Trophoblast cell (in vitro differentiated cells and primary cell): ENCODE data around the gene RBM47.

Experiments
- DNase-seq, 2 donors: peaks; one replicate each; pipeline ENCODE4 v3.0.0-alpha.2; 2016
- H2AFZ ChIP-seq: 2 replicates; pipeline ENCODE4 v1.6.1; 2013; ENCODE audit warnings: low read length, moderate library complexity, mild to moderate bottlenecking; ENCODE audit not compliant: insufficient read depth, poor library complexity
- H2AK5ac ChIP-seq: 2 replicates; pipeline ENCODE4 v1.6.1; 2013; ENCODE audit warnings: mild to moderate bottlenecking, low read length
- H2BK120ac ChIP-seq: 2 replicates; pipeline ENCODE4 v1.6.1; 2013; ENCODE audit warnings: low read length, mild to moderate bottlenecking, moderate library complexity; ENCODE audit not compliant: insufficient read depth, poor library complexity
- H2BK12ac ChIP-seq: 2 replicates; pipeline ENCODE4 v1.6.1; 2013; ENCODE audit warnings: mild to moderate bottlenecking, low read length, moderate library complexity
- H2BK5ac ChIP-seq: 2 replicates; pipeline ENCODE4 v1.6.1; 2013; ENCODE audit warnings: low read length, low read depth, moderate library complexity, mild to moderate bottlenecking; ENCODE audit not compliant: poor library complexity
- H3K14ac ChIP-seq: 2 replicates; pipeline ENCODE4 v1.6.1; 2013; ENCODE audit warnings: mild to moderate bottlenecking, low read length
- H3K18ac ChIP-seq: 2 replicates; pipeline ENCODE4 v1.6.1; 2013; ENCODE audit warnings: mild to moderate bottlenecking, low read length
- H3K23ac ChIP-seq: 2 replicates; pipeline ENCODE4 v1.6.1; 2013; ENCODE audit warnings: low read length
- H3K27ac ChIP-seq: 2 replicates; pipeline ENCODE4 v1.5.1; 2013; ENCODE audit warnings: low read depth, mild to moderate bottlenecking, inconsistent platforms, low read length, moderate library complexity
- H3K27me3 ChIP-seq: 2 replicates; pipeline ENCODE4 v1.6.1; 2013; ENCODE audit warnings: inconsistent platforms, mild to moderate bottlenecking, low read length, moderate library complexity; ENCODE audit not compliant: insufficient read depth
- H3K36me3 ChIP-seq, 2 experiments: 1 replicate in 1 of 2; 2 replicates in 1 of 2; pipeline ENCODE4 v1.6.1; 2013; ENCODE audit warnings: low read length in 2 of 2, mild to moderate bottlenecking in 2 of 2, moderate library complexity in 1 of 2; ENCODE audit not compliant: insufficient read depth in 2 of 2, control insufficient read depth in 1 of 2
- H3K4ac ChIP-seq: 2 replicates; pipeline ENCODE4 v1.6.1; 2013; ENCODE audit warnings: low read depth, mild to moderate bottlenecking, low read length, moderate library complexity
- H3K4me1 ChIP-seq, 2 experiments: 1 replicate in 1 of 2; 2 replicates in 1 of 2; pipeline ENCODE4 v1.6.1; 2013; ENCODE audit warnings: low read length in 2 of 2, mild to moderate bottlenecking in 2 of 2, moderate library complexity in 1 of 2; ENCODE audit not compliant: insufficient read depth in 2 of 2, control insufficient read depth in 1 of 2
- H3K4me2 ChIP-seq: 2 replicates; pipeline ENCODE4 v1.6.1; 2013; ENCODE audit warnings: inconsistent platforms, mild to moderate bottlenecking, low read length, moderate library complexity
- H3K4me3 ChIP-seq: 2 replicates; pipeline ENCODE4 v1.5.1; 2013; ENCODE audit warnings: mild to moderate bottlenecking, low read depth, low read length, inconsistent platforms
- H3K79me1 ChIP-seq: one replicate; pipeline ENCODE4 v1.6.1; 2013; ENCODE audit warnings: low read length
- H3K79me2 ChIP-seq: 2 replicates; pipeline ENCODE4 v1.6.1; 2013; ENCODE audit warnings: low read length, mild to moderate bottlenecking; ENCODE audit not compliant: control insufficient read depth, insufficient read depth, poor library complexity
- H3K9ac ChIP-seq: 2 replicates; pipeline ENCODE4 v1.6.1; 2013; ENCODE audit warnings: mild to moderate bottlenecking, low read length
- H3K9me3 ChIP-seq: 2 replicates; pipeline ENCODE4 v1.6.1; 2013; ENCODE audit warnings: low read depth, mild to moderate bottlenecking, control low read depth, inconsistent platforms, low read length; ENCODE audit not compliant: insufficient read depth
- H4K12ac ChIP-seq: 2 replicates; pipeline ENCODE4 v1.6.1; 2013; ENCODE audit warnings: low read depth, mild to moderate bottlenecking, low read length, moderate library complexity
- H4K8ac ChIP-seq: 2 replicates; pipeline ENCODE4 v1.6.1; 2013; ENCODE audit warnings: low read depth, mild to moderate bottlenecking, low read length, moderate library complexity
- H4K91ac ChIP-seq: one replicate; pipeline ENCODE4 v1.6.1; 2013; ENCODE audit warnings: low read depth, mild to moderate bottlenecking, low read length, moderate library complexity
- WGBS: extraction: QIAGEN DNeasy Blood & Tissue Kit; methylation state at CpG from one replicate; pipeline ENCODE4 v1.1.7; 2013; ENCODE audit warnings: missing lambda C conversion rate; ENCODE audit not compliant: insufficient read length, insufficient coverage; ENCODE audit errors: extremely low coverage; 5-methylcytosine and 5-hydroxymethylcytosine counted together

The RBM47 gene

GRCh38 chr4:40425799-40426574 is 203.7 kb downstream of the RBM47 start:
- Histone ChIP-seq H4K12ac (no peak overlapping the region), H3K36me3 (peaks cover 4 to 11% of the 10 kb centered on the region in 2 experiments), H4K8ac (no peak overlapping the region), H3K4me2 (no peak overlapping the region), H2AK5ac (no peak overlapping the region), H2AFZ (no peak overlapping the region), H3K4me1 (no peaks in the 10 kb centered on the region), H3K18ac (no peak overlapping the region), H3K79me1 (no peaks in the 10 kb centered on the region), H3K4me3 (no peak overlapping the region), H2BK12ac (no peak overlapping the region), H2BK5ac (no peak overlapping the region), H3K9me3 (no peaks in the 10 kb centered on the region), H3K27me3 (no peaks in the 10 kb centered on the region), H2BK120ac (no peak overlapping the region), H3K27ac (no peak overlapping the region), H3K23ac (no peak overlapping the region), H3K9ac (no peak overlapping the region), H3K14ac (no peak overlapping the region), H4K91ac (no peak overlapping the region), H3K79me2 (no peaks in the 10 kb centered on the region), H3K4ac (no peak overlapping the region)
- DNase-seq = no peak
- no CpG with 5 or more reads among the region's 24 CpGs for WGBS

DNA sequence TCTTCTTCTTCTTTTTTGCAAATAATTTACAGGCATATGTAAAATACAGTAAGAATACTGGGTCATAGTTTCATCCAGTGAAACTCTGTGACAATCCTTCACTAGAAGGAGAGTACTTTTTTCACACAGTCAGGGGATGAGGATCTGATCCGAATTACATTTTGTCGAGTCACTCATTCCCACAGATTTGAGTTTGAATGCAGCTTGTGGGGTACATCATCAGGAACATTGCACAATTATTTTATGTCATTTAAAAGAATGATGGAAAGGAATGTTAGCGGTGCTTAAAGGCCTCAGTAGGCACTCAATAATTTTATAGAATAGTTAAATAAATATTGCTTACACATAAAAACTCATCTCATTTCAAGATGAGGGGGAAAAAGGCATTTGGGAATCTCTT is 205.9 kb downstream of the RBM47 start:
- H3K23ac ChIP-seq = no peak overlapping the region
- no peaks in the 10 kb centered on the region for H3K79me2 ChIP-seq
- H2BK120ac ChIP-seq = no peak overlapping the region
- H3K4ac ChIP-seq = no peak overlapping the region
- no peak overlapping the region for H4K91ac ChIP-seq
- no peak overlapping the region for H2AK5ac ChIP-seq
- no peak overlapping the region for H2BK5ac ChIP-seq
- no peaks in the 10 kb centered on the region for H3K27me3 ChIP-seq
- peaks cover 2% of the 10 kb centered on the region for H3K9me3 ChIP-seq
- no peak overlapping the region for H4K12ac ChIP-seq
- no peak overlapping the region for H3K4me3 ChIP-seq
- H3K9ac ChIP-seq = no peak overlapping the region
- WGBS = no CpG with 5 or more reads among the region's 3 CpGs
- H2AFZ ChIP-seq = no peak overlapping the region
- no peak overlapping the region for H2BK12ac ChIP-seq
- H3K4me2 ChIP-seq = no peak overlapping the region
- no peak overlapping the region for H4K8ac ChIP-seq
- H3K4me1 ChIP-seq = no peaks in the 10 kb centered on the region
- H3K18ac ChIP-seq = no peak overlapping the region
- no peak overlapping the region for H3K27ac ChIP-seq
- DNase-seq = no peak
- no peaks in the 10 kb centered on the region for H3K79me1 ChIP-seq
- H3K14ac ChIP-seq = no peak overlapping the region
- peaks cover 7 to 8% of the 10 kb centered on the region in 2 experiments for H3K36me3 ChIP-seq

DNA sequence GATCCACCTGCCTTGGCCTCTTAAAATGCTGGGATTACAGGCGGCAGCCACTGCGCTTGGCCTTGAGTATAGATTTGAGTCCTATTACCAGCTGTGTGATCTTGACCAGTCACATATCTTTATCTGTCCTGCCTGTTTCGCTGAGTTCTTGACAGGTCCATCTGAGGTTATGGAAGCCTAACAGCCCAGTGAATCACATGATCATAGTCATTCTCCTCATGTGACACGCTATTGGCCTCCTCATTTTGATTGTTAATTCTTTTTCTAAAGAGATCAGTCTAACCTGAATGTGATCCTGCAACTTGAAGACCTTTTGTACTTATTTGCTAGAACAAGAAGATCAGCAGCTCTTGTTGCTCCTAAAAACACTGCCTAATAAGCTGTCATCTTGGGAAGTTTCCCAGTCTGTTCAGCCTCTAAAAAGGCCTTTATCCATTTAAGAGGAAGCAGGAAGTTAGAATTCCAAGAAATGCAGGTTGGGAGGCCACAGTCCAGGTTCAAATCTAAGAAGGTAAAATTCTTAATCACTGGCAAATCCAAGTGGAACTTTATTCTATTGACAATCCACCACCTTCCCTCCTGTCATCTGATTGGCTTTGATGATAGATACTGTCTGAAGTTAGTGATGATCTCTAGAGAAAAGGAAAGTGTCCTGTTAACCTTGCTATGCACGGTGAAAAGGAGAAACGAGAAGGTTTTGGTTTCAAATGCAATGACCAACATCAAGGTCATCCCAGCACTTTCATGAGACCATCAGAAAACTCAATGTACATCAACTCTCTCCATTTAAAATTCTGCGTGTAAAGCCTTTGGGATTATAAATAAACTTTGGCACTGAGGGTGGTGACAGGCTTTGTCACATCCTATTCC is 207.6 kb downstream of the RBM47 start:
- H3K27me3 ChIP-seq = no peaks in the 10 kb centered on the region
- no peaks in the 10 kb centered on the region for H3K4me1 ChIP-seq
- H2AFZ ChIP-seq = no peak overlapping the region
- WGBS = no CpG with 5 or more reads among the region's 7 CpGs
- H3K23ac ChIP-seq = no peak overlapping the region
- no peak overlapping the region for H4K8ac ChIP-seq
- no peak overlapping the region for H3K9ac ChIP-seq
- H3K4me3 ChIP-seq = no peak overlapping the region
- no peak overlapping the region for H4K91ac ChIP-seq
- no peak overlapping the region for H2BK12ac ChIP-seq
- no peak overlapping the region for H4K12ac ChIP-seq
- no peak for DNase-seq
- H2AK5ac ChIP-seq = no peak overlapping the region
- H3K4ac ChIP-seq = no peak overlapping the region
- H3K79me1 ChIP-seq = no peaks in the 10 kb centered on the region
- H3K4me2 ChIP-seq = no peak overlapping the region
- H3K18ac ChIP-seq = no peak overlapping the region
- no peak overlapping the region for H3K27ac ChIP-seq
- no peak overlapping the region for H3K14ac ChIP-seq
- peaks cover 7 to 8% of the 10 kb centered on the region in 2 experiments for H3K36me3 ChIP-seq
- H2BK5ac ChIP-seq = no peak overlapping the region
- no peaks in the 10 kb centered on the region for H3K79me2 ChIP-seq
- H2BK120ac ChIP-seq = no peak overlapping the region
- H3K9me3 ChIP-seq = peaks cover 2% of the 10 kb centered on the region

- Histone ChIP-seq H4K8ac (no peak overlapping the region), H3K4me3 (no peak overlapping the region), H2AK5ac (no peak overlapping the region), H3K79me2 (no peaks in the 10 kb centered on the region), H3K9ac (no peak overlapping the region), H3K4me1 (no peaks in the 10 kb centered on the region), H3K4ac (no peak overlapping the region), H2BK12ac (no peak overlapping the region), H4K12ac (no peak overlapping the region), H3K79me1 (no peaks in the 10 kb centered on the region), H3K18ac (no peak overlapping the region), H2BK120ac (no peak overlapping the region), H4K91ac (no peak overlapping the region), H3K27me3 (no peaks in the 10 kb centered on the region), H3K4me2 (no peak overlapping the region), H2AFZ (no peak overlapping the region), H3K14ac (no peak overlapping the region), H3K23ac (no peak overlapping the region), H2BK5ac (no peak overlapping the region), H3K9me3 (peaks cover 2% of the 10 kb centered on the region), H3K36me3 (peaks cover 2 to 3% of the 10 kb centered on the region in 2 experiments), H3K27ac (no peak overlapping the region)
- DNase-seq = no peak
- no CpG with 5 or more reads among the region's 6 CpGs for WGBS
Measured at GRCh38 chr4:40419231-40419912, 210.3 kb downstream of the RBM47 start.
